Retina (tissue), 1 donor: ENCODE data around the gene PTCD2.
"Not testable (repeated sequence)": the region's sequence is repeated elsewhere in the genome, so short reads cannot be mapped to it uniquely, and the experiment has no call there.

Experiments
- DNase-seq: peaks from one replicate; pipeline ENCODE4 v3.0.0-alpha.2; 2016

The PTCD2 gene

DNA sequence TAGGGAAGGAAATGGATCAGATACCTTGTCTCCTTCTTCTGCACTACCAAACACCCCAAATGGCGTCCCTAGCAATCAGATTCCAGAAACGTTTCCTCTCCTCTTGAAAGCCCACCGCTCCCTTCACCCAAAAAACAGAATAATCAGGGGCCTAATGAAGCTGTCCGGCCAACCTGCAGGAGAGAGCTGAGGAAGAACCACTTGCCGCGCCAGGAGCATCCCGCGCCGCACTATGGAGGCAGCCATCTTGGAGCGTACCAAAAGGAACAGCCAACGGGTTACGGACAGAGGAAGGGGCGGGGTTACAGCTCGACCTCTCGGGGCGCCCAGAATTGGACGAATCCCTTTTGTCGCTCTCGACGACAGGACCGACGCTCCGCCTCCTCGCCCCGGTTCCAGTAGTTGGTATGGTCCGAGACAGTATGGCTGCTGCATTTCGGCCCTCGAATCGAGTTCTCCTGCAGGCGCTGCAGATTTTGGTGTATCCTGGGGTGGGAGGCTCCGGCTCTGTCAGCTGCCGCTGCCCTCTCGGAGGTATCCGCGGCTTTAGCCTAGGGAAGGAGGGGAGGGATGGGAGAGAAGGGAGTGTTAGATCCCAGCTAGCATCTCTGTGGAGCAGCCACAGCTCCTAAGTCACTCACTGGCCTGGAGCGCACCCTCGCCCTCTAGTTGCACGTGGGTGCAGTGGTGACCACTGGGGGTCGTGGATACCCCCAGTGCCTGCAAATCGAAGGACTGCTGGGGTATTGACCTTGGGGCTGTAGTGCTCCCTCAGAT, at the start of gene PTCD2, which contains the start of gene MRPS27:
Gene PTCD2 (plus strand): TSS at position 398 of the 777 bp plus-strand sequence. CDS start 10 bp downstream, at position 408.
Gene MRPS27 (minus strand): TSS at position 265 of the 777 bp plus-strand sequence. CDS start 19 bp downstream, at position 246.
- DNase-seq = peak; percentile 97

GRCh38 chr5:72271702-72272101, 48.5 kb upstream of the PTCD2 start:
- no peak for DNase-seq

GRCh38 chr5:72272398-72272797, 47.8 kb upstream of the PTCD2 start:
- DNase-seq = no peak

GRCh38 chr5:72273547-72273946, 46.6 kb upstream of the PTCD2 start:
- no peak for DNase-seq

DNA sequence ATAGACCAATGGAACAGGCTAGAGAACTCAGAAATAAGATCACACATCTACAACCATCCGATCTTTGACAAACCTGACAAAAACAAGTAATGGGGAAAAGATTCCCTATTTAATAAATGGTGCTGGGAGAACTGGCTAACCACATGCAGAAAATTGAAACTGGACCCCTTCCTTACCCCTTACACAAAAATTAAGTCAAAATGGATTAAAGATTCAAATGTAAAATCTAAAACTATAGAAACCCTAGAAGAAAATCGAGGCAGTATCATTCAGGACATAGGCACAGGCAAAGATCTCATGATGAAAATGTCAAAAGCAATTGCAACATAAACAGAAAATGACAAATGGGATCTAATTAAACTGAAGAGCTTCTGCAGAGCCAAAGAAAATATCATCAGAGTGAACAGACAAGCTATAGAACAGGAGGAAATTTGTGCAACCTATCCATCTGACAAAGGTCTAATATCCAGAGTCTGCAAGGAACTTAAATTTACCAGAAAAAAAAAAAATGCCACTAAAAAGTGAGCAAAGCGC, 43.9 kb upstream of the PTCD2 start:
- no peak for DNase-seq

GRCh38 chr5:72280581-72281069, 39.5 kb upstream of the PTCD2 start:
- peak; percentile 32 for DNase-seq

DNA sequence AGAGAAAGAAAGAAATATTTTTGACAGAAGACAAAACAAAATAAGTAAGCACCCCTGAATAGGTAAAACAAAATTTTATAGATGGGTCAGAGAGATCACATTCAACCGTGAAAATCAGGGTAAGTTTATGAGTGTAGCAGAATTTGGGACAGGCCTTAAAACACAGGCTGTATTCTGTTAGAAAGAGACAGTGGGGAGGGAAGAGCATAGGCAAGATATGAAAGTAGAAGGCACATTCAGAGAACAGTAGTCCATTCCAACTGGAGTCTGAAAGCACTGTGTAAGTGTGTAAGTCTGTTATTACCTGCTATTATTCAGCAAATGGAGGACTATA, 38.8 kb upstream of the PTCD2 start:
- no peak for DNase-seq

DNA sequence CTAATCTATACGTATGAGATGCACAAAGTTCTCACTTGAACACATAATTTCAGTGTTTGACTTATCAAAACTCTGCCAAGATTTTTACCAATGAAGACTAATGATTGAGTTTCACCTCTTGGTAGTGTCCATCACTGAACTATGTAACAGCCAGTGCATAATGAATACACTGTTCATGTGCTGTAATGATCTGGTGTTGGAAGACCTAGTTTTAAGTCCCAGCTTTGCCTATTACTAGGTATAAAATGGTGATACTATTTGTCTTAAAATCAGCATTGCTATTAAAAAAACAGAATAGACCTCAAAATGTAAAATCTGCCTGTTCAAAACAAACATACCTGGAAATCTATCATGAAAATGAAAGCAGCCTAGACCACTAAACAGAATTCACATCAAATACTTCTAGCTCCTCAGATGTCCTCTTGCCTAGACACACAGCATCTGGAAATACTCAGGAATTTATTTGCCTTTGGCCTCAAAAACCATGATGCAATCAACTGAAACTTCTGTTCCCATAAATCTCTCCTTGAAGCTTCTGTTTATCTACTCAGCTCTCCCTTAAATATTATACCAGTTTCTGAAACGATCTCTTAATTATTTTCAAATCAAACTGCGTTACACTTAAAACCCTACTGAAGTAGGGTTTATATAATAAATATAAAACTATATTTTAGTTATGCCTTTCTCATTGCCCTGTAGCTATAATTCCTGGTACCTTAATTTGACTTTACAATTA, 38.2 kb upstream of the PTCD2 start:
- DNase-seq = no peak

DNA sequence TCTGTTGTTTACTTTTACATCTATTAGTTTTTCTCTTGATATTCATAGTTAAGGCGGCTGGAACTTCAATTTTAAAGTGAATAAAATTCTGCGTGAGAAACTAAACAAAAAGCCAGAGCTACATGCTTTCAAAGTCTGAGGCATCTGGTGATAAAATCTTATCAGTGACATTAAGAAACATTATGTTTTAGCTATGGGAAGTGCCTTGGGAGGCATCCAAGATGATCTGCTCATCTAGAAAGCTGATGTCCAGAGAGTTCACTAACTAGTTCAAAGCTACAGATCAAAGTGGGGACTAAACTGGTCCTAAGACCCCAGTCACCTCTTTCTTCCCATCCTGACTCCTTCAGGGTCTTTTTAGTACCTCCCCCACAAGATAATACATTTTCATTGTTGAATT, 37.3 kb upstream of the PTCD2 start:
- no peak for DNase-seq

DNA sequence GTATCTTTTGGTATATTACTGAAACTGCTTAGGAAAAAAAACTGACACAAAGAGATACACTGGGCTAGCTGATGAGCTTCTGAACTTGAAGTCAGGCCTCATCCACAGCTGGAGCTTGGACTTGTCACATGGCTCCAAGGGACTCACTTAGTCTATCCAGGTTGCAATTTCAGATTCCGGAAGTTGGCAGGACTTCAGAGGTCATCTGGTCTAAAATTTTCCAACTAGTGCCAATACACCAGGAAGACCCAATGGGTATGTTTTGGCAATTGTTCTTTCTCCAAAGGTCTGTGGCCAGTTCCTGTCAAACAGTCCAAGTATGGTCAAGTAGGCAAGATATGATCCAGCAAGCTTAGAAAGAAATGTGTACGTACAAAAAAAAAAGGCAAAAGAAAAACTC, 36.8 kb upstream of the PTCD2 start:
- DNase-seq = no peak

DNA sequence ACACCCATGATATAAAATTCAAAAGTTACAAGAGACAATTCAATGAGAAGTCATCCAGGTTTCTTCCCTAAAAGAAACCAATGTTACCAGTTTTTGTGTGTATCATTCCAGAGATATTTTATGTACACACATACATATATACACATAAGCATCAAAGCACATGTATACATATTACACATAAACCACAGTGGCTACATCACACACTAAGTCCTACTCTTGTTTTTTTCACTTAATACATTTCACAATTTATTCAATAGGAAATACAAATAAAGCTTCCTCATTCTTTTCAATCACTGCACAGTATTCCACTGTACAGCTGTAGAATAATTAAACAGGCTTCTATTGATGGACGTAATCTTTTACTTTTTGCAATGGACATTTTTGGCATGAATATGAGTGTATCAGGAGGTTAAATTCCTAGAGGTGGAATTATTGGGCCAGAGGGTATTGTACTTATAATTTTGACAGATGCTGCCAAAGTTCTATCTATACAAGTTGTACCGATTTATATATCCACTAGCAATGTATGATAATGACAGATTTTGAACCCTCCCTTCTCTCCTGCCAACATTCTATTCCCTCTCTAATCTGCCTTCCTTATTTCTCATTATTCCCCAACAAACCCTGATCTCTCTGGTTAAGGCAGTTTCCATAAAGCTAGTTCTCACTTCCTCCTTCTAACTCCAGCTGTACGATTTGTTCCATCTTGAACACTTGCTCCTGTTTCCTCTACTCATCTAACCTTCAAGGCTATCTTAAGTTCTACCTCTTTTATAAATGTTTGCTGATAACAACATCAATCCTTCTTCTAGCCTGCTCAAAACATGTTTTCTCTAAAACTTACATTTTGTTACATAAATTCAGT, 35.4 kb upstream of the PTCD2 start:
- DNase-seq = no peak

- no peak for DNase-seq
These were observed 34.8 kb upstream of the PTCD2 start for GRCh38 chr5:72285424-72285821.

GRCh38 chr5:72286798-72287197, 33.4 kb upstream of the PTCD2 start:
- DNase-seq = no peak

DNA sequence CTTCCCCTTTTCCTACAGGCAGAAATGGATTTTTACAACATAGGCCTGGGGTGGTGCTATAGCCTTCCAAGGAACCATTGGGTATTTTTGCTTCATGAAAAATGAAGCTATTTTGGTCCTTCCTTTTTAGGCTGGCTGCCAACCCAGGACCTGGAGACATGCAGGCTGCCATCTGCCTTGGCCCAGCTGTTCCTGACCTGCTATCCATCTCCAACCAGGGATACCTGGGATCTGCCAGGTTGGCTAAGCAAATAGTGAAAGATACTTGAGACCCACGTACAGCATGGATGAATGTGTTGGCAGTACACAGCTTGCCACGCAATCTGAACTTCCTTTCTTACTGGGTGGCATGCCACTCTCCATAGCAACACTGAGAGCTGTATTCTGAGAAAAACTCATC, 31.2 kb upstream of the PTCD2 start:
- DNase-seq = no peak

GRCh38 chr5:72290356-72291133, 29.6 kb upstream of the PTCD2 start:
- no peak for DNase-seq

- no peak for DNase-seq
These were observed 28.6 kb upstream of the PTCD2 start for GRCh38 chr5:72291601-72292000.

DNA sequence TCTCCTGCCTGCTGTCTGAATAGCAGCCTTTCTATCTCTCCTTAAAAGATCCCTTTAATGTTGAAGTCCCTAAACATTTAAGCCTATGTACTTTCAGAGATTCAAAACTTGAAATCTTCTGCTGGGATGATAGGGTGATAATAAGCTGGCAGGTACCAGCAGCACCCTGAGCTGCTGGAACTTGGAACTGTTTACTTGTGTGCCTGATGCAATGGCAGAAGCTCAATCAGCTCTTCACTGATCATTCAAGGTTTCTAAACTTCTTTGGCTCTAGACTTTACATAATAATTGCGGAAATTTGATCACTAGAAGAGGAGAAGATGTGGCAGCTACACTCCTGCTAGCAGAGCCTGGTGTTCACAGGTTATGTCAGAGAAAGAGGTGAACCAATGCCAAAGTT, 27.8 kb upstream of the PTCD2 start:
- DNase-seq = no peak

GRCh38 chr5:72293495-72294055, 26.6 kb upstream of the PTCD2 start:
- no peak for DNase-seq

DNA sequence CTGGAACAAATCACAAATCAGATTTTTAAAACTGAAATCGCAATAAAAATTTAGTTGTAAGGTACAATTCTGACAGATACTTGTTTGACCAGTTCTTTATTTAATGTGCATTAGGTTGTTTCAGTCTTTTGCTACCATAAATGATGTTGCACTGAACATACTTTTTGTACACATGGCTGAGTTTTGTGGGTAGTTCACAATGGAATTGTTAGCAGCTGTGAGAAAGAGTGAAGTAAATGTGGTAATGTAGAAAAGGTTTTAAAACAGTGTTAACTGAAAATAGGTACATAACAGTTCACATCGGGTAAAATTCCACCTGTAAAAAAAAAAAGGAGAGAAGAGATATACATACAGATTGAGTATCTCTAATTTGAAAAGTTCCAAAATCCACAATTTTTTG, 25.7 kb upstream of the PTCD2 start:
- DNase-seq = no peak

GRCh38 chr5:72295539-72295938, 24.6 kb upstream of the PTCD2 start:
- DNase-seq = no peak

- DNase-seq = no peak
These were observed 23.9 kb upstream of the PTCD2 start for GRCh38 chr5:72296256-72296655.

- DNase-seq = not testable (repeated sequence)
These were observed 22.0 kb upstream of the PTCD2 start for GRCh38 chr5:72298136-72298535.
